ENCODE data around the gene SRGAP2. TPM values are rescaled to one million over a fixed set of nuclear protein-coding genes. Genes with fewer than 3 reads are reported as not detected.
"Not testable (repeated sequence)": the region's sequence is repeated elsewhere in the genome, so short reads cannot be mapped to it uniquely, and the experiment has no call there.

The SRGAP2 gene
- total RNA-seq, 1 experiment from 2014 or later: 36.5 TPM

- WGBS (ENCODE audit: extremely low coverage, insufficient read length, low lambda C conversion rate): no CpG with 5 or more reads among the region's 2 CpGs
- H2BK12ac ChIP-seq (ENCODE audit: insufficient read length, low read depth, low read length); H3T11ph ChIP-seq (ENCODE audit: low read length); H4K91ac ChIP-seq (ENCODE audit: insufficient read length, low read depth, low read length); H3K9me3 Mint-ChIP-seq; H2AK5ac ChIP-seq (ENCODE audit: insufficient read length, low read length); H2BK20ac ChIP-seq (ENCODE audit: low read depth, low read length, poor library complexity, severe bottlenecking); H3K27me3 ChIP-seq (ENCODE audit: insufficient read depth, low read length); H3K9me3 ChIP-seq (ENCODE audit: control insufficient read depth, low read depth, low read length); H2BK5ac ChIP-seq (ENCODE audit: insufficient read length, low read length); H2BK120ac ChIP-seq (ENCODE audit: low read depth, low read length, poor library complexity, severe bottlenecking); H3K27me3 Mint-ChIP-seq (ENCODE audit: low read depth); H3K9ac ChIP-seq (ENCODE audit: extremely low read depth, insufficient read length, low read length); H3K27ac Mint-ChIP-seq; H3K18ac ChIP-seq (ENCODE audit: insufficient read length, low read depth, low read length); H3K4me1 Mint-ChIP-seq; H3K27ac ChIP-seq (ENCODE audit: insufficient read length, low read depth, low read length); H2AFZ ChIP-seq (ENCODE audit: low read length); DNase-seq; H4K20me1 ChIP-seq (ENCODE audit: control insufficient read depth, insufficient read depth, insufficient read length); H3K4me3 Mint-ChIP-seq; H3K79me1 ChIP-seq (ENCODE audit: insufficient read depth, low read depth, low read length, poor library complexity, severe bottlenecking); H3K4ac ChIP-seq (ENCODE audit: low read depth, low read length); H3K4me2 ChIP-seq (ENCODE audit: insufficient read depth, insufficient read length, low read length); H3K79me2 ChIP-seq (ENCODE audit: insufficient read depth, low read length); H3K23ac ChIP-seq (ENCODE audit: insufficient read length, low read depth, low read length); H3K23me2 ChIP-seq (ENCODE audit: insufficient read length, low read depth, low read length, poor library complexity, severe bottlenecking); H3K56ac ChIP-seq (ENCODE audit: insufficient read length, low read depth, low read length); H4K8ac ChIP-seq (replicated peaks; ENCODE audit: insufficient read length, low read depth, low read length); H3K14ac ChIP-seq (ENCODE audit: insufficient read depth, low read length); H3K4me1 ChIP-seq (ENCODE audit: insufficient read depth, low read length); H3K36me3 Mint-ChIP-seq (ENCODE audit: insufficient read depth in 1 of 3, low read depth in 3 of 3); H2BK15ac ChIP-seq (ENCODE audit: low read depth, low read length); H4K5ac ChIP-seq (ENCODE audit: insufficient read length, low read depth, low read length): not testable (repeated sequence)
These were observed 8.2 kb upstream of the SRGAP2 start for GRCh38 chr1:206195182-206195581.

GRCh38 chr1:206196748-206197424 is 6.5 kb upstream of the SRGAP2 start:
- not testable (repeated sequence) for H3K4me3 Mint-ChIP-seq

More at GRCh38 chr1:206196748-206197424, 6.5 kb upstream of the SRGAP2 start:
- DNase-seq; H3K27ac Mint-ChIP-seq; H2AFZ ChIP-seq (ENCODE audit: low read length); H3K4me1 ChIP-seq (ENCODE audit: insufficient read depth, low read length); H3K9me3 Mint-ChIP-seq; H3K23ac ChIP-seq (ENCODE audit: insufficient read length, low read depth, low read length); H3K14ac ChIP-seq (ENCODE audit: insufficient read depth, low read length); H4K91ac ChIP-seq (ENCODE audit: insufficient read length, low read depth, low read length); H2BK20ac ChIP-seq (ENCODE audit: low read depth, low read length, poor library complexity, severe bottlenecking); H2BK120ac ChIP-seq (ENCODE audit: low read depth, low read length, poor library complexity, severe bottlenecking); H4K8ac ChIP-seq (replicated peaks; ENCODE audit: insufficient read length, low read depth, low read length); H3K4me1 Mint-ChIP-seq; H3T11ph ChIP-seq (ENCODE audit: low read length); H3K79me1 ChIP-seq (ENCODE audit: insufficient read depth, low read depth, low read length, poor library complexity, severe bottlenecking); H3K23me2 ChIP-seq (ENCODE audit: insufficient read length, low read depth, low read length, poor library complexity, severe bottlenecking); H3K79me2 ChIP-seq (ENCODE audit: insufficient read depth, low read length); H3K4ac ChIP-seq (ENCODE audit: low read depth, low read length); H2BK15ac ChIP-seq (ENCODE audit: low read depth, low read length); H4K20me1 ChIP-seq (ENCODE audit: control insufficient read depth, insufficient read depth, insufficient read length); H3K27me3 ChIP-seq (ENCODE audit: insufficient read depth, low read length); H2BK5ac ChIP-seq (ENCODE audit: insufficient read length, low read length); H3K4me2 ChIP-seq (ENCODE audit: insufficient read depth, insufficient read length, low read length); H3K9me3 ChIP-seq (ENCODE audit: control insufficient read depth, low read depth, low read length); H3K18ac ChIP-seq (ENCODE audit: insufficient read length, low read depth, low read length); H3K9ac ChIP-seq (ENCODE audit: extremely low read depth, insufficient read length, low read length); H3K27me3 Mint-ChIP-seq (ENCODE audit: low read depth); H2BK12ac ChIP-seq (ENCODE audit: insufficient read length, low read depth, low read length); H2AK5ac ChIP-seq (ENCODE audit: insufficient read length, low read length); H3K36me3 Mint-ChIP-seq (ENCODE audit: insufficient read depth in 1 of 3, low read depth in 3 of 3); H3K56ac ChIP-seq (ENCODE audit: insufficient read length, low read depth, low read length); H3K27ac ChIP-seq (ENCODE audit: insufficient read length, low read depth, low read length); H4K5ac ChIP-seq (ENCODE audit: insufficient read length, low read depth, low read length): not testable (repeated sequence)
- WGBS (ENCODE audit: extremely low coverage, insufficient read length, low lambda C conversion rate): no CpG with 5 or more reads among the region's 3 CpGs

Data from H9 (cell line).